Activated T-cell treated with anti-CD3 and anti-CD28 coated beads, Interleukin-2, amount 50 U/mL, for 48 hours (primary cell): Measurements from ENCODE around the gene PLOD2.

ENCODE experiments used
- DNase-seq, 2 experiments: peaks; one replicate each; pipeline ENCODE4 v3.0.0-alpha.2; 2020

The PLOD2 gene

GRCh38 chr3:146092230-146092629 is 68.8 kb downstream of the PLOD2 start:
- no peak for DNase-seq

DNA sequence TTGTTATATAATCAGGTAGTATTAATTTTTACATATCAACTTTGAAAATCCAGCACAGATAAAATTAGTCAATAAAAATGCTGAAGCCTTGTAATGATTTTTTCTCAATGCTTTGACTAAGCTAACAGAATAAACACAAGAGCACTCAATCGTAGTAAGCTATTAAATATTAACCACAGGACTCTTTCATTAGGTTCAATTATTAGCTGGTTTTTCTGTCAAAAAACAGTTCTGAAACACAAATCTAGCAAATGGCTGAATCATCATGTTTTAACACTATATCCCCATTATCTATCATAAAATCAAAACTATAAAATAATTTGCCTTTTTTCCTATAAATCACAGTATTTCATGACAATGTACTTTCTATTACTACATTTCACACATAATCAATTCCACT is 69.6 kb downstream of the PLOD2 start:
- DNase-seq, result no peak

- DNase-seq, result no peak
Measured at GRCh38 chr3:146090521-146090920, 70.5 kb downstream of the PLOD2 start.

DNA sequence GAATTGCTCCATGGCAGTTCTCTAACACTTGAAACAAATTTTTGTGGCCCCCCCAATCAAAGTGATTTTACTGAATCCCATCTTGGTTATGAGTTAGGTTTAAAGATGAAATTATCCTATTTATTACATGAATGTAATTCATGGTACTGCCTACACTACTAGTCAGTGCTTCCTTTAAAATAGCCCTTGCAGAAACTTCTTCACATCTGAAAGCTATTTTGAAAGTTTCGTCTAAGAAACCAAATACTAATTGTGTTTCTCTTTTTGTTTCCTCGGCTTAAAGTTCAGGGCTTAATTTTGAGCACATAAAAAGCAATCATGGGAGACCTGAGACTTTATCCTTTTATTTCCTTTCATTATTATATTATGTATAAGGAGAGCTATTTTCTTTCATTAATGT is 72.1 kb downstream of the PLOD2 start:
- no peak for DNase-seq

- no peak for DNase-seq
Measured at GRCh38 chr3:146087116-146087515, 73.9 kb downstream of the PLOD2 start.

DNA sequence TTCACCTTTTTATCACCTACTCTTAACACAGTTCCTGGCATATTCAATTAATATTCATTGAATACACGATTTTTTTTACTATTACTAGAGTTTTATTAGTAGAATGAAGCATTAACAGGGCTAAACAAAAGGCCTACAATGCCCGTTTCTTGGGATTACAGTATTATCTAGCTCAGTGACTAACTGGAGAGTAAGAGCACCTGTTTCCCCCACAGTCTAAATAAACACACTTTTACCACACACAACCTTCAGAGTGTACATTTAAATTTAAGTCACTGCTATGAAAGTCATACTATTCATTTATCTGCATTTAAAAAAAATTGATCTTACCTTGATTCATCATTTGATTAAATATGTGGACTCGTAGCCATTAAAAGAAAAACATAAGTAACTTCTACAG is 74.8 kb downstream of the PLOD2 start:
- DNase-seq, result no peak

- DNase-seq, result no peak
Measured at GRCh38 chr3:146085678-146086077, 75.3 kb downstream of the PLOD2 start.

DNA sequence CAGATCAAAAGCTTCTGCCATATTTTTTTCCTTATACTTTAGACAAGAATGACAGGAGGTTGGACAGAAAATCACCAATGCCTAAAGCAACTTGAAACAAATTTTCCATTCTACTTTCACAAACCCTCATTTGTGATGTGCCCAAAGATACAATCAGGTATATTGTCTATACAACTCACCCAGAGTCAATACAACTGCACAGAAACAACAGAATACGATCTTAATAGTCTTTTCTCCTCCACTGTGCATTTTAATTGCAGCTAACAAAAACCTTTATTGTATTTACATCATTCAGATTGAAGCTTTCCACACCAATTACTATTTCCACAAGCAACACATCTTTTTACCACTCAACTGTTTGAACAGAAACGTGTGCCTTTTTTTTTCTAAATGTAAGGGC is 80.4 kb downstream of the PLOD2 start:
- no peak for DNase-seq

DNA sequence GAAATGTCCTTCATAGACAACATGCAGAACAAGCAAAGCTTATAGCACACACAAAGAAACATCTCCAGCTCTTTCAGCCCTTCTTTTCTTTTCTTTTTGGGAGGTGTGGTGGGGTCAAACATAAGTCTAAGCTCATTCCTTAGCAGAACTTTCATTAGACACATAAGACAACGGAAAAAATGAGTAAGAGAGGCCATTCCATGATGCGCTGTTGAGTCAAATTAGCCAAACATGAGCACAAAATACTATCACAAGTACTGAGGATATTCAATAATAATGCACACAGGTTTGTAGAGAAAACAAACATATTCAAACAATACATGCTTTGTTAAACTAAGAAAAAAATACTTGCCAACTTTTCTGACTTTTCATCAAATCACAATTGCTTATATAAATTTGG is 83.0 kb downstream of the PLOD2 start:
- no peak for DNase-seq

GRCh38 chr3:146077181-146077580 is 83.8 kb downstream of the PLOD2 start:
- DNase-seq, result no peak

GRCh38 chr3:146072824-146073223 is 88.2 kb downstream of the PLOD2 start:
- no peak for DNase-seq

DNA sequence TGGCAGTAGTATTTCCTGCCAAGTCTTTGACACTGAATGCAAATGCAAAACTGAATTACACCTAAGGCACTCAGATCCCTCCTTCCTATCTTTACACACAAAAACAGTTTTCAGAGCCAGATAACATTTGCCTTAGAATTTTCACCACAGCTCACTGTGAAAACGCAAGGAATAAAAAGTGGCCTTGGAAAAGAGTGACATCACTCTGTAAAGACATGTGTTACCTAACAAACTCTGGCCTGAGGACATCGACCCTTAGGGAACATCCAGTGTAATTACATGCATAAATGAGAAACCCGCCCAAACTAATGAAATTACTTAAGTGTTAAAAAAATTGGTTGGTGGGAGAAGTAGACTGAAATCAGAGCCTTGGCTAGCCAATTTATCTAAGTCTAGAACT is 88.9 kb downstream of the PLOD2 start:
- no peak for DNase-seq

GRCh38 chr3:146071632-146072031 is 89.4 kb downstream of the PLOD2 start:
- no peak for DNase-seq

GRCh38 chr3:146067048-146067447 is 93.9 kb downstream of the PLOD2 start:
- DNase-seq, result no peak

DNA sequence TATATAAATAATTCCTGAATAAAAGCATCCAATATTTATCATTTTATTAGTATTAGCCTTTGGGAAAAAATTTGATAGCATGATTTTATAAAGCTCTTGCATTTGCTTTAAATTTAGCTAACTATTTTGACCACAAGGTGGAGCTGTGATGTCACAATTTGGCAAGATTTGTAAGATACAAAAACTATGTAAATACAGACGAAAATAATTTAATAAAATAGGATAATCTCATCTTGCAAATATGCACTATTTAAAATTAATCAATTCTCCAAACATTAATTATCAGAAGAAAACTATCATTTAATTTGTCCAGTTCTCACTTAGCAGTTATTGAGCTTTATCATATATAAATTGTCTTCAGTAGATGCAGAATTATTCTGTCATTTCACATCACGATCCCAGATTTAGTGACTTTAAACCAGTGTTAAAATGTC is 95.4 kb downstream of the PLOD2 start:
- DNase-seq, result no peak

DNA sequence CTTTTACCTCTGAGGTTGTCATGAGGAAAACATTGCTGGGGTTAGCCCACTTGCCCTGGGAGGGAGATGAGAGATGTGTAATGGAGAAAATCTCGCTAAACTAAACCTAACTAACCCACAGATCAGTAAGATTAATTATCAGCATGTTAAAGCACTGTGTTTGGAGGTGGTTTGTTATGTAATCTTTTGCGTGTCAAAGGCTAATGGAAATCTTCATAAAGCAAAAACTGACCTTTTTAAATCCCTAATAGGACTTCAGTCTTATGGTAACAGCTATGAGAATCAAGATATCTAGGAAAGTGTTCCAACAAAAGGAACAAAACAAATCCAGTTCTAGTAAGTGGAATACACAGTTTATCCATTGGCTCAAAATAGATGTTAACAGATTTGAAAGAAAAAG is 102.7 kb downstream of the PLOD2 start:
- no peak for DNase-seq

DNA sequence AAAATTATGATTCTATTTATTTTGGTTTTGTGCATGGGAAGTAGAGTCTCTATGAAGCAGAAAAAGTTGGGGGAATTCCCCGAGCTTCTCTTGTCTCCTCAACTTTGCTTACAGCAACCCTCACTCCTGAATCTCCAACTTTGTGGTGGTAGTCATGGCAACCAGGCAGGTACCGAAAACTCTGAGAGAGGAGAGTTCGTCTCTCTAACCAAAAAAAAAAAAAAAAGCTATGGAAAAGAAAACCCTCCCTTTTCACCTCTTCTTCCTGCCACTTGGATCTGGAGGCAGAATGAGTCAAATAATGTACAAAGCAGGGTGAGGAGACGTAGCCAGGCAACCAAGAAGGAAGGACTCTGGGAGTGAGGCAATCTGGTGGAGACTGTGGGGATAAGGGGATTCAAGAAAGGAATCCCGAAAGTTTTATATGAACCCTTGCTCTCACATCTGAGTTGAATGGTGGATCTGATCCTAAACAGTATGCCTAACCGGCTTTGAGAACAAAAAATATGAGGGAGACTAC is 108.1 kb downstream of the PLOD2 start:
- DNase-seq, result no peak

- DNase-seq, result no peak
Measured at GRCh38 chr3:146052056-146052790, 108.8 kb downstream of the PLOD2 start.

DNA sequence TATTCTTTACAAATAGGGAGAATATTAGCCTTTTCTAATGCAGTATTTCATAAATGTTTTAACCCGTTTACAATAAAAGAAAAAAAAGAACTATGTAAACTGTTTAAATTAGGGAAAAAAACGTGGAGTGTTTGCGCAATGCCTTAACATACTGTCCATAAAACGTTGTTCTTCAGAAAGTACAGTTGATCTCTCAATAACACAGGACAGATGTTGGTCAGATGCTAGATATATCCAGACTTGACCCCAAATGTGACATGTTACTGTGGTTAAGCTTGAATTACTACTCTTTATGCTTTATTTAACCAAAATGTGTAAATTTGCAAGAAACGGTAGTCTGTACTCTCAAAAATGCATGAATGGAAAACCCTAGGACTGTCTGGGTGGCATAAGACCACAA is 110.3 kb downstream of the PLOD2 start:
- DNase-seq, result no peak

DNA sequence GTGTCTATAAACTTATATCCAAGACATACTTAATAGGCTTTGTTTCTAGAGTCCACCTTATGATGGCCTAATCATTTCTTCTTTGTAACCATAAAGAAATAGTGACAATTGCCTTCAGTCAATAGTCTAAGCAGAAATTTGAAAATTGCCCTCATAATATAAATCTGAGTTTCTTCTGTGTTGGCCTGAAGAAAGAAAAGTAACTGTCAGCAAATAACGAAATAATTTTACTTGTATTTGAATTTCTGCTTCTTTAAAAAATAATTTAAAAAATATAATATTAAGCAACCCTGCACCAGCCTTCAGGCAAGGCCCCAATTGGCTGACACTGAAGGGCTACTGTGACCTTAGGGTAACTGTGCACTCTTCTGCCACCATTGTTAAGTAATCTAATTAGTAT is 113.5 kb downstream of the PLOD2 start:
- DNase-seq, result no peak

GRCh38 chr3:146044046-146044445 is 116.9 kb downstream of the PLOD2 start:
- DNase-seq, result no peak

GRCh38 chr3:146040630-146041029 is 120.4 kb downstream of the PLOD2 start:
- no peak for DNase-seq

DNA sequence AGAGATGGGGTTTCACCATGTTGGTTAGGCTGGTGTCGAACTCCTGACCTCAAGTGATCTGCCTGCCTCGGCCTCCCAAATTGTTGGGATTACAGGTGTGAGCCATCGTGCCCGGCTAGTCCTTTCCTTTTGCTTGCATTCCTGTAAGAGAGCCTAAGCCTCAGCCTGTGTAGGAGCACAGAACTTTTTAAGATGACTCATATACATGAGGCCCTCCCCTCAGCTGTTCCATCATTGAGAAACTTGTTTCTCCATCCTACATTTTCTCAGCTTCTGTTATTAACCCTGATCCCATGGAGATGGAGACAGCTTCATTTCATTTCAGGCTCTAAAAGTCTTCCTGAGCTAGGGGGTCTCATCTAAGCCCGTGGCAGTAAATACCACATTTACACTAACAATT is 123.3 kb downstream of the PLOD2 start:
- no peak for DNase-seq

DNA sequence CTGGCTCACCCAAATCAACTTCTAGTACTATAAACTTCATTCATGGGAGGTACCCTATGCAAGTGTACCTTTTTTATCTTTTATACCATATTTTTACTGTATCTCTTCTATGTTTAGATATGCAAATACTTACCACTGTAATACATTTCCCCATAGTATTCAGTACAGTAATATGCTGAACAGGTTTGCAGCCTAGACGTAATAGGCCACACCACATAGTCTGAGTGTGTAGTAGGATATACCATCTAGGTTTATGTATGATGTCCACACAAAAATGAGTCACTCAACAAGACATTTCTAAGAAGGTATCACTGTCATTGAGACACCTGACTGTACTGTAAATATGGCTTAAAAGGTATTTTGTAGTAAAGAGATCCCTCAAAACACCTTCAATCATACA is 124.7 kb downstream of the PLOD2 start:
- DNase-seq, result no peak

- DNase-seq, result no peak
Measured at GRCh38 chr3:146035366-146035765, 125.6 kb downstream of the PLOD2 start.
